ENCODE data around the gene ASCC2.
"Not testable (repeated sequence)": the region's sequence is repeated elsewhere in the genome, so short reads cannot be mapped to it uniquely, and the experiment has no call there.

ASCC2 gene

GRCh38 chr22:29754658-29755395 lies 83.2 kb downstream of the ASCC2 start:
- not testable (repeated sequence) for DNase-seq (ENCODE audit: low spot score)

GRCh38 chr22:29753808-29754657 lies 84.0 kb downstream of the ASCC2 start:
- no peak for DNase-seq (ENCODE audit: low spot score)

- no peak for DNase-seq (ENCODE audit: low spot score)
Measured at GRCh38 chr22:29751669-29752068, 86.4 kb downstream of the ASCC2 start.

- no peak for DNase-seq (ENCODE audit: low spot score)
Measured at GRCh38 chr22:29750559-29751538, 87.2 kb downstream of the ASCC2 start.

GRCh38 chr22:29750029-29750428 lies 88.0 kb downstream of the ASCC2 start:
- DNase-seq (ENCODE audit: low spot score): no peak

GRCh38 chr22:29748248-29748893 lies 89.7 kb downstream of the ASCC2 start:
- no peak for DNase-seq (ENCODE audit: low spot score)

- DNase-seq (ENCODE audit: low spot score): no peak
Measured at GRCh38 chr22:29747832-29748231, 90.2 kb downstream of the ASCC2 start.

- no peak for DNase-seq (ENCODE audit: low spot score)
Measured at GRCh38 chr22:29744902-29745301, 93.2 kb downstream of the ASCC2 start.

GRCh38 chr22:29742326-29742725 lies 95.7 kb downstream of the ASCC2 start:
- no peak for DNase-seq (ENCODE audit: low spot score)

- DNase-seq (ENCODE audit: low spot score): no peak
Measured at GRCh38 chr22:29741926-29742325, 96.1 kb downstream of the ASCC2 start.

GRCh38 chr22:29740216-29740615 lies 97.9 kb downstream of the ASCC2 start:
- no peak for DNase-seq (ENCODE audit: low spot score)

GRCh38 chr22:29739346-29739875 lies 98.7 kb downstream of the ASCC2 start:
- no peak for DNase-seq (ENCODE audit: low spot score)
